GM19463 (cell line): ENCODE data around the gene NEURL4.
A peak's percentile ranks its signal among the peaks of the same experiment; 100 is the strongest.

Experiments used
- ATAC-seq: cut with Tn5 transposase; IDR thresholded peaks from one replicate; pipeline ENCODE4 v1.9.1; 2021; ENCODE audit warnings: mild to moderate bottlenecking, moderate library complexity; ENCODE audit not compliant: unreplicated experiment

NEURL4 gene

GRCh38 chr17:7281074-7281952, 47.8 kb downstream of the NEURL4 start, which contains the start of gene SLC2A4:
Gene SLC2A4, plus strand, starts transcription at chr17:7281718. Its CDS starts 217 bp downstream, at chr17:7281935.
- no peak for ATAC-seq

- peak; percentile 41 for ATAC-seq
These were observed 48.5 kb downstream of the NEURL4 start for GRCh38 chr17:7280519-7281073.

- no peak for ATAC-seq
These were observed 49.7 kb downstream of the NEURL4 start for GRCh38 chr17:7279448-7279847.

GRCh38 chr17:7266784-7267183, 62.4 kb downstream of the NEURL4 start:
- ATAC-seq, result no peak
